HG03521 (cell line): Measurements from ENCODE around the gene RAF1.
"Not testable (repeated sequence)": the region's sequence is repeated elsewhere in the genome, so short reads cannot be mapped to it uniquely, and the experiment has no call there.

Experiments used
- ATAC-seq: cut with Tn5 transposase; IDR thresholded peaks from one replicate; pipeline ENCODE4 v1.9.1; 2021; ENCODE audit warnings: mild to moderate bottlenecking, moderate library complexity; ENCODE audit not compliant: unreplicated experiment

The RAF1 gene

GRCh38 chr3:12643010-12643380, 20.9 kb downstream of the RAF1 start:
- no peak for ATAC-seq

- ATAC-seq, result not testable (repeated sequence)
Measured at GRCh38 chr3:12640853-12641252, 23.1 kb downstream of the RAF1 start.

GRCh38 chr3:12638105-12638504, 25.8 kb downstream of the RAF1 start:
- ATAC-seq, result no peak

- no peak for ATAC-seq
Measured at GRCh38 chr3:12633108-12633507, 30.8 kb downstream of the RAF1 start.

GRCh38 chr3:12632523-12632922, 31.4 kb downstream of the RAF1 start:
- ATAC-seq, result no peak

- ATAC-seq, result not testable (repeated sequence)
Measured at GRCh38 chr3:12630843-12631242, 33.1 kb downstream of the RAF1 start.

- no peak for ATAC-seq
Measured at GRCh38 chr3:12630292-12630691, 33.6 kb downstream of the RAF1 start.

GRCh38 chr3:12629560-12629959, 34.4 kb downstream of the RAF1 start:
- no peak for ATAC-seq

- ATAC-seq, result no peak
Measured at GRCh38 chr3:12628813-12629212, 35.1 kb downstream of the RAF1 start.

- ATAC-seq, result no peak
Measured at GRCh38 chr3:12627370-12627769, 36.5 kb downstream of the RAF1 start.

- not testable (repeated sequence) for ATAC-seq
Measured at GRCh38 chr3:12624964-12625363, 39.0 kb downstream of the RAF1 start.

- ATAC-seq, result no peak
Measured at GRCh38 chr3:12624056-12624455, 39.9 kb downstream of the RAF1 start.

- ATAC-seq, result no peak
Measured at GRCh38 chr3:12622335-12622734, 41.6 kb downstream of the RAF1 start.

GRCh38 chr3:12620729-12621128, 43.2 kb downstream of the RAF1 start:
- no peak for ATAC-seq

GRCh38 chr3:12620305-12620704, 43.6 kb downstream of the RAF1 start:
- ATAC-seq, result no peak

GRCh38 chr3:12618426-12618825, 45.5 kb downstream of the RAF1 start:
- no peak for ATAC-seq

- no peak for ATAC-seq
Measured at GRCh38 chr3:12615266-12615665, 48.7 kb downstream of the RAF1 start.

GRCh38 chr3:12613250-12613649, 50.7 kb downstream of the RAF1 start:
- ATAC-seq, result no peak

GRCh38 chr3:12612514-12613226, 51.2 kb downstream of the RAF1 start:
- ATAC-seq, result no peak

GRCh38 chr3:12611117-12611516, 52.8 kb downstream of the RAF1 start:
- ATAC-seq, result no peak

GRCh38 chr3:12608376-12608775, 55.5 kb downstream of the RAF1 start:
- ATAC-seq, result no peak

- ATAC-seq, result no peak
Measured at GRCh38 chr3:12603969-12604368, 59.9 kb downstream of the RAF1 start.

GRCh38 chr3:12601072-12601471, 62.8 kb downstream of the RAF1 start:
- no peak for ATAC-seq
